Transverse colon (tissue), 4 donors: ENCODE results near the gene HMCN2. TPM values are rescaled to one million over a fixed set of nuclear protein-coding genes. Genes with fewer than 3 reads are reported as not detected.

Experiments
- DNase-seq: peaks from one replicate; pipeline ENCODE4 v3.0.0-alpha.2; 2019
- H3K27ac ChIP-seq, 4 donors: fragments of 200-600 bp; sonication (generic); 2 replicates each; pipeline ENCODE4 v1.5.1; 2016 to 2018; ENCODE audit warnings: inconsistent platforms in 4 of 4
- H3K27me3 ChIP-seq: fragments of 200-600 bp; sonication (generic); 2 replicates; pipeline ENCODE4 v1.5.1; 2017; ENCODE audit warnings: inconsistent platforms
- H3K36me3 ChIP-seq, 4 donors: fragments of 200-600 bp; sonication (generic); 2 replicates each; pipeline ENCODE4 v1.5.1; 2017 to 2019; ENCODE audit warnings: inconsistent platforms in 4 of 4
- H3K4me1 ChIP-seq, 4 donors: fragments of 200-600 bp; sonication (generic); 2 replicates each; pipeline ENCODE4 v1.5.1; 2017 to 2020; ENCODE audit warnings: inconsistent platforms in 4 of 4
- H3K4me3 ChIP-seq, 4 donors: fragments of 200-600 bp; sonication (generic); 1 replicate in 1 of 4; 2 replicates in 3 of 4; pipeline versions ENCODE4 v1.5.1 to v1.6.1; 2017 to 2019; ENCODE audit warnings: inconsistent platforms in 4 of 4
- H3K9me3 ChIP-seq, 2 donors: fragments of 200-600 bp; sonication (generic); 2 replicates each; pipeline ENCODE4 v1.5.1; 2017 to 2019; ENCODE audit warnings: inconsistent platforms in 2 of 2
- EP300 ChIP-seq: sonication (generic); formaldehyde crosslinking; IDR thresholded peaks from one replicate; pipeline ENCODE4 v1.6.1; 2017; ENCODE audit warnings: antibody characterized with exemption, low read depth
- POLR2A ChIP-seq: fragments of 450-650 bp; IDR thresholded peaks from one replicate; pipeline ENCODE4 v1.6.1; 2016; ENCODE audit warnings: antibody characterized with exemption, mild to moderate bottlenecking, moderate library complexity
- POLR2AphosphoS5 ChIP-seq, 3 donors: sonication (generic); formaldehyde crosslinking; IDR thresholded peaks; one replicate each; pipeline ENCODE4 v1.6.1; 2016; ENCODE audit warnings: antibody characterized with exemption in 3 of 3
- WGBS, 2 donors: methylation state at CpG; one replicate each; pipeline ENCODE4 v1.1.5; 2018; ENCODE audit warnings: low coverage in 1 of 2; 5-methylcytosine and 5-hydroxymethylcytosine counted together
- in situ Hi-C, 4 donors: fragments of 200-750 bp; cut with MboI; loops; one replicate each; pipeline versions ENCODE4 v1.15.0 to v1.15.1; 2017; ENCODE audit warnings: low sequenced_read_pairs in 3 of 4, low pct_ligation_motif_present in 1 of 4, low pct_unique_long_range_greater_than_20kb in 1 of 4
- intact Hi-C: fragments of 100-400 bp; cut with DNase I; formaldehyde crosslinking; loops from one replicate; pipeline ENCODE4 v1.15.1; 2023; ENCODE audit warnings: low total_unique reads
- total RNA-seq, 4 donors: library from RNA; depleted of rRNA; stranded (reverse); fragments of >200 nt; gene quantifications; one replicate each; pipeline ENCODE4 v1.1.0, GENCODE V29; 2016
- TF ChIP-seq, protein P1 (sequence below), 5 experiments: fragments of 200-600 bp in 3 of 5; fragments of 450-650 bp in 2 of 5; sonication (generic) in 3 of 5; IDR thresholded peaks; 1 replicate in 2 of 5; 2 replicates in 3 of 5; pipeline ENCODE4 v1.5.1; 2016 to 2017; ENCODE audit warnings: antibody characterized with exemption in 5 of 5, inconsistent platforms in 3 of 5, mild to moderate bottlenecking in 2 of 5, moderate library complexity in 1 of 5

HMCN2 gene
- total RNA-seq, 4 donors from 2014 or later, result 7.8 to 40.0 (median 15.2) TPM

DNA sequence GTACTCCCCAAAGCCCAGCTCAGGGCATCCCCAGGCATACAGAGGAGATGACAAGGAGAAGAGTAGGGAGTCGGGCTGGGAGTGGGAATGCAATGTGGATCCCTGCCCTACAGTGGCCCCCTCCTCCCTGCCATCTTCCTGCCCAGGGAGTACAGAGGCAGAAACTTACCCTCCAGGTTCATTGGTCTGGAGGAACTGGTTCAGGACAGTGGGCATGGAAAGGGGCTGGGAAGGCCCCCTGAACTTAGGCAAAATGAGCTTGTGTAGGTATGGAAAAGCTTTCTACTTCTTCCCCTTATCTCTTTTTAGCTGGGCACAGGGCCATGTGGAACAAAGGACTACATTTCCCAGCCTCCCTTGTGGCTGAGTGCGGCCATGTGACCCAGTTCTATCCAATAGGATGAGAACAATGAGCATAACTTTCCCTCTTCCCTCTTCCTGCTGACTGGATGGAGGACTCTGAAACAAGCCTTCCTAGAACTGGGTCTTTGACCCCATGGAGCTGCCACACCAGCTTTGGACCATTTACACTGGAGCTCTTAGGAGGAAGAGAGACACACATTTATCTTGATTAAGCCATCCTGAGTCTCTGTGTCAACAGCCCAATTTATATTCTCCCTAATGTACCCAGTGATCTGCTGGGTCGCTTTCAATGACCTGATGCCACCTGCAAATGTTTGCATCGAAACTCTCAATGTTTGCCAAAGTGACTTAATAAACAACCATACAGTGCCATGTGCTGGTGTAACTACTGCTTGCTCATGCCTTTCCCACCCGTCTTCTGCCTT is 25.0 kb upstream of the HMCN2 start:
- WGBS, 2 donors, result 69 to 85% methylated on average over 2 to 5 of the region's 5 CpGs
- no peak overlapping the region for H3K4me3 ChIP-seq
- TF ChIP-seq POLR2AphosphoS5 (IDR thresholded peaks at IDR 0.05) (no peak), POLR2A (no peak), EP300 (no peak)
- TF ChIP-seq, protein P1, sequence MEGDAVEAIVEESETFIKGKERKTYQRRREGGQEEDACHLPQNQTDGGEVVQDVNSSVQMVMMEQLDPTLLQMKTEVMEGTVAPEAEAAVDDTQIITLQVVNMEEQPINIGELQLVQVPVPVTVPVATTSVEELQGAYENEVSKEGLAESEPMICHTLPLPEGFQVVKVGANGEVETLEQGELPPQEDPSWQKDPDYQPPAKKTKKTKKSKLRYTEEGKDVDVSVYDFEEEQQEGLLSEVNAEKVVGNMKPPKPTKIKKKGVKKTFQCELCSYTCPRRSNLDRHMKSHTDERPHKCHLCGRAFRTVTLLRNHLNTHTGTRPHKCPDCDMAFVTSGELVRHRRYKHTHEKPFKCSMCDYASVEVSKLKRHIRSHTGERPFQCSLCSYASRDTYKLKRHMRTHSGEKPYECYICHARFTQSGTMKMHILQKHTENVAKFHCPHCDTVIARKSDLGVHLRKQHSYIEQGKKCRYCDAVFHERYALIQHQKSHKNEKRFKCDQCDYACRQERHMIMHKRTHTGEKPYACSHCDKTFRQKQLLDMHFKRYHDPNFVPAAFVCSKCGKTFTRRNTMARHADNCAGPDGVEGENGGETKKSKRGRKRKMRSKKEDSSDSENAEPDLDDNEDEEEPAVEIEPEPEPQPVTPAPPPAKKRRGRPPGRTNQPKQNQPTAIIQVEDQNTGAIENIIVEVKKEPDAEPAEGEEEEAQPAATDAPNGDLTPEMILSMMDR (IDR thresholded peaks at IDR 0.05), result no peak
- no peaks in the 10 kb centered on the region for H3K9me3 ChIP-seq
- intact Hi-C loops (loop anchor here (5.0 kb wide), 1 partner anchor 102 kb away; no protein-coding TSS in a partner anchor), in situ Hi-C loops (loop anchor here in 3 of 4 donors (25.0 kb wide), 2 partner anchors 128 to 353 kb away; no protein-coding TSS in a partner anchor)
- no peaks in the 10 kb centered on the region for H3K27me3 ChIP-seq
- peaks cover 3 to 19% (median 17%) of the 10 kb centered on the region in 4 donors for H3K4me1 ChIP-seq
- peak overlapping the region in 2 of 4 donors; percentile 31 to 62 for H3K27ac ChIP-seq
- peak; percentile 53 for DNase-seq
- no peaks in the 10 kb centered on the region for H3K36me3 ChIP-seq

DNA sequence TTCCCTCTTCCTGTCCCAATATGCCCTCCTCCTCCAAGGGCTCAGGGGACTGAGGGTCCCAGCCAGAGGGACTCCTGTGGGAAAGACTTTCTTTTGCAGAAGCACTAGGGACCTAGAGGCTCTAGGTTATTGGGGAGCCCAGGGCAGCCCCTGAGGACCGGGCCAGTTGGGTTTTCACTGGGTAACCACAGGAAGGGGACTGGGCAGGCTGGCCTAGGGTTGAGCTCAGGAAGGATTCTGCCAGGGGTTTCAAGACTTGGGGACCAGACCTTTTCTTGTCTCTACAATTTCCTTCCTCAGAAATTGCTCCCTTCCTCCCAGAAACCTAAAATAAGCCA is 24.4 kb upstream of the HMCN2 start:
- Histone ChIP-seq H3K4me3 (no peak overlapping the region), H3K4me1 (peaks cover 0 to 13% (median 11%) of the 10 kb centered on the region in 4 donors), H3K36me3 (no peaks in the 10 kb centered on the region), H3K9me3 (no peaks in the 10 kb centered on the region), H3K27ac (peak overlapping the region in 1 of 4 donors; percentile 27), H3K27me3 (no peaks in the 10 kb centered on the region)
- no peak for DNase-seq
- WGBS, 2 donors, result 90% methylated on average over 1 of the region's 1 CpG; no CpG with 5 or more reads in 1 of the 2 donors
- TF ChIP-seq EP300, result no peak
- TF ChIP-seq POLR2AphosphoS5 (IDR thresholded peaks at IDR 0.05), result no peak
- no peak for TF ChIP-seq POLR2A
- intact Hi-C loops, result loop anchor here (5.0 kb wide), 1 partner anchor 101 kb away; no protein-coding TSS in a partner anchor
- in situ Hi-C loops, result loop anchor here in 3 of 4 donors (25.0 kb wide), 2 partner anchors 129 to 354 kb away; no protein-coding TSS in a partner anchor

DNA sequence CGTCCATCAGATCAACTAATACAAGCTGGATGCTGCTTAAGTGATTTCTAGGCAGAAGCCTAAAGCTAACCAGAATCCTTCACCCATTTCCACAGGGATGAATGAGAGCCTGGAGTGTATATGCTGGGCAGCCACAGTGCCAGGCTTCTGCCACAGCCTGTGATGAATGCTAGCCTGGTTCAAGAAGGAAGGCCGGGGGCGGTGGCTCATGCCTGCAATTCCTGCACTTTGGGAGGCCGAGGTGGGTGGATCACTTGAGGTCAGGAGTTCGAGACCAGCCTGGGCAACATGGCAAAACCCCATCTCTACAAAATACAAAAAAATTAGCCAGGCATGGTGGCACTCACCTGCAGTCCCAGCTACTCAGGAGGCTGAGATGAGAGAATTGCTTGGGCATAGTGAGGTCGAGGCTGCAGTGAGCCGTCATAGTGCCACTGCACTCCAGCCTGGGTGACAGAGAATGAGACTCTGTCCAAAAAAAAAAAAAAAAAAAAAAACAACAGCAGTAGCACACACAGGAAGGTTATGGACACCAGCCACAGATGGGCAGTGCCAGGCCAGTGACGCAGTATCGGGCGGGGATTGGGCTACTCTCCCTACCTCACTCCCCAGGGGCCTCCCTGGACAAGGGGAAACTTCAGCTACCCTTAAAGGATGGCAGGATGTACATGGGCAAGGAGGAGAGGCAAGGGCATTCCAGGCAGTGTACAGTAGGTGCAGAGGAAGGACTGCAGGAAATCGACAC is 23.1 kb upstream of the HMCN2 start:
- no peaks in the 10 kb centered on the region for H3K9me3 ChIP-seq
- no peaks in the 10 kb centered on the region for H3K36me3 ChIP-seq
- TF ChIP-seq POLR2A, result no peak
- no peak for TF ChIP-seq POLR2AphosphoS5 (IDR thresholded peaks at IDR 0.05)
- TF ChIP-seq EP300, result no peak
- TF ChIP-seq, protein P1 (IDR thresholded peaks at IDR 0.05), result no peak
- no peak overlapping the region for H3K27ac ChIP-seq
- H3K27me3 ChIP-seq, result no peaks in the 10 kb centered on the region
- peaks cover 0 to 7% (median 4%) of the 10 kb centered on the region in 4 donors for H3K4me1 ChIP-seq
- 75 to 87% methylated on average over 3 to 11 of the region's 11 CpGs for WGBS, 2 donors
- no peak for DNase-seq
- no peak overlapping the region for H3K4me3 ChIP-seq
- intact Hi-C loops (loop anchor here (5.0 kb wide), 1 partner anchor 100 kb away; no protein-coding TSS in a partner anchor), in situ Hi-C loops (loop anchor here in 3 of 4 donors (25.0 kb wide), 2 partner anchors 130 to 355 kb away; no protein-coding TSS in a partner anchor)

DNA sequence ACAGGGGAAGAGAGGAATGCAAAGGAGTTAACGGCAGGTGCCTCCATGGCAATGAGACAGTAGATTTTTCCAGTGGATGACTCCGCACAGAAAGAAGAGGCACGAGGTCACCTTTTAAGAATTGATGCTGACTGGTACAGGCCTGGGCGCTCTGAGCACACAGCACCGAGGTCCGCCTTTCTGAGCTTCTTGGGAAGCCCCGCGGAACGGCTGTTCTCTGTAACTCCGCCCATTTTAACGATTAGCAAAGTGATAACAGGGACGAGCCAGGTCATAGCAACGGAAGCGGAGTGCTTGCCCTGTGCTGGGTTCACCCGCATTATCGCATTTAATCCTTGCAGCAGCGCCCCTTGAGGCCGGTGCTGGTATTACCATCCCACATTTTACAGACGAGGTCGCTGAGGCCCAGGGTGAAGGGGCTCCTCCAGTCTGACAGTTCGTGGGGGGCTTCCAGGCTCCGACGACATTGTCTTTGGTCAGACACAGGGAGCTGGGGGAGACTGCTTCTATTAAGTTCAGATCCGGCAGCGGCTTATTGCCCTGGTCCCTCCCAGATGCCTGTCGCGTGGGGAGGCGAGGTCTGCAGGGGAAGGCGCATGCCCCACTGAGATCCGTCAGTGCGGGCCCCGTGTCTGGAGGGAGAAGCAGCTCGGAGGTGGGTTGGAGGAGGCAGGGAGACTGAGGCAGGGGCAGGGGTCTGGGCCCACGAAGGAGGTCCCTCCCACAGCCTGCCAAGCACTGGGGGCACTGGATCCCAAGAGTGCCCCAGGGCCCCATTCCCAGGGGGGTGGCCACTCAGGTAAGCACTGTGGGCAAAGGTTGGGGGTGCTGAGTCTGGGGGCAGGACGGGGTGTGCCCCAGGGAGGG is 22.3 kb upstream of the HMCN2 start:
- Histone ChIP-seq H3K36me3 (no peaks in the 10 kb centered on the region), H3K27me3 (no peaks in the 10 kb centered on the region), H3K4me3 (no peak overlapping the region), H3K4me1 (peaks cover 0 to 7% (median 4%) of the 10 kb centered on the region in 4 donors), H3K27ac (no peak overlapping the region), H3K9me3 (no peaks in the 10 kb centered on the region)
- intact Hi-C loops (loop anchor here (5.0 kb wide), 1 partner anchor 99 kb away; no protein-coding TSS in a partner anchor), in situ Hi-C loops (loop anchor here in 3 of 4 donors (25.0 kb wide), 2 partner anchors 131 to 356 kb away; no protein-coding TSS in a partner anchor)
- DNase-seq, result peak; percentile 79
- 0 to 25% methylated on average over 3 to 35 of the region's 35 CpGs for WGBS, 2 donors
- TF ChIP-seq, protein P1 (IDR thresholded peaks at IDR 0.05), result peak; percentile 91 to 98 (median 97)
- no peak for TF ChIP-seq POLR2AphosphoS5 (IDR thresholded peaks at IDR 0.05)
